ENCODE data around the gene COL2A1. TPM values are rescaled to one million over a fixed set of nuclear protein-coding genes. Genes with fewer than 3 reads are reported as not detected.

COL2A1 gene
- total and polyA plus RNA-seq, 4 donors = 321 TPM; not detected in 3

DNA sequence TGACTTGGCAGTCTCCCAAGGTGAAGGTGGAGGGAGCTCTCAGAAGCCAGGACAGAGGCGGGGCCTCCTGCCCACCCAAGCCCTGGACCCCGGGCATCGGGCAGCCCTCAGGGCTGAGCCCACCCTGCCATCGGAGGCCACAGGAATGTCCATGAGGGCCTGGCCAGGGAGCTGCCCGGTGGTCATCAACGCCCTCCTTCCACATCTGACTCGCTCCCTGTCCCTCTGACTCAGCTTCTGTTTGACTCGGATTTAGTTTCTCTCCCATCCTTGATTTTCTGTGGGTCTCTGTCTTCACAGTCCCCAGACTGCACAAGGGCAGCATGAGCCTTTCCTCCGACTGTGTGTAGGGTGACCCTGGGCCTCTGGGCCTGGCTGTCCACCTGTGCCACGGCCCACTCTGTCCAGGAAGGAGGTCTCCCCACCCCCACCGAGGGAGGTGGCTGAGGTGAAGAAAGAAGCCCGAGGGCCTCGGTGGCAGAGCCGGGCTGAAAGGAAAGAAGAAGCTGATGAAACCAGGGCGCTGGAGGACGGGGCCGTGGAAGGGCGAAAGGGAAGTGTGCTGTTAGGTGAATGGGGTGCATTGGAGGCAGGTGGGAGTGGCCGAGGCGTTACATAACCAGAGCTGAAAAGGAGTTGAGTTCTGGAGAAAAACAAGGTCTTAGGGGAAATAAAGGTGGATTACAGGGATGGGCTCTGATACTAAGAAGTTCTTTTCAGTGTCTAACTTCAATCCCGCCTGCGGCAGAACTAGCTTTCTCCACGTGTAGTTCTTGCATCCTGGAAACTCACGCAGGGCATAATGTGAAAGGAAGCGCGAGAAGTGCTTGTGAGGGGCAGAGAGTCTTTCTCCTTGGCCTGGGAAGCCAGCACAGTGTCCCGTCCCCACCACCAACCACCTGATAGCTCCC lies 57.6 kb downstream of the COL2A1 start (continued):
- TF ChIP-seq, protein P1, sequence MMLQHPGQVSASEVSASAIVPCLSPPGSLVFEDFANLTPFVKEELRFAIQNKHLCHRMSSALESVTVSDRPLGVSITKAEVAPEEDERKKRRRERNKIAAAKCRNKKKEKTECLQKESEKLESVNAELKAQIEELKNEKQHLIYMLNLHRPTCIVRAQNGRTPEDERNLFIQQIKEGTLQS (IDR thresholded peaks at IDR 0.05) = no peak

DNA sequence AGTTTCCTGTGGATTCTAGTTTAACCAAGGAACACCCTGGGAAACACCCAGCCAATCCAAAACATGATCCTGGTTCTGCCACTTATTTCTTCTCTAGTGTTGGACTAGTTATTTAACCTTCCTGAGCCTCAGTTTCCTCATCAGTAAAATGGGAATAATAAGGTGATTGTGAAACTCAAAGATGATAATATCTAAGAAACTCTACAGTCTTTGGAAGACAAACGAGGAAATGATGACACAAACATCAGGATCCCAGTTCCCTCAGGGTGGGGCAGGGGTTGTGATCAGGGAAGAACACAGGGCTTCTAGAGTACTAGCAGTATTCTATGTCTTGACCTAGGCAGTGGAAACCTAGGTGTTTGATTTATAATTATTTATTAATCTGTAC lies 58.9 kb downstream of the COL2A1 start:
- no peaks in the 10 kb centered on the region for H3K9me3 ChIP-seq (ENCODE audit: control insufficient read depth in 4 of 4, low read length in 3 of 4)
- TF ChIP-seq, protein P2, sequence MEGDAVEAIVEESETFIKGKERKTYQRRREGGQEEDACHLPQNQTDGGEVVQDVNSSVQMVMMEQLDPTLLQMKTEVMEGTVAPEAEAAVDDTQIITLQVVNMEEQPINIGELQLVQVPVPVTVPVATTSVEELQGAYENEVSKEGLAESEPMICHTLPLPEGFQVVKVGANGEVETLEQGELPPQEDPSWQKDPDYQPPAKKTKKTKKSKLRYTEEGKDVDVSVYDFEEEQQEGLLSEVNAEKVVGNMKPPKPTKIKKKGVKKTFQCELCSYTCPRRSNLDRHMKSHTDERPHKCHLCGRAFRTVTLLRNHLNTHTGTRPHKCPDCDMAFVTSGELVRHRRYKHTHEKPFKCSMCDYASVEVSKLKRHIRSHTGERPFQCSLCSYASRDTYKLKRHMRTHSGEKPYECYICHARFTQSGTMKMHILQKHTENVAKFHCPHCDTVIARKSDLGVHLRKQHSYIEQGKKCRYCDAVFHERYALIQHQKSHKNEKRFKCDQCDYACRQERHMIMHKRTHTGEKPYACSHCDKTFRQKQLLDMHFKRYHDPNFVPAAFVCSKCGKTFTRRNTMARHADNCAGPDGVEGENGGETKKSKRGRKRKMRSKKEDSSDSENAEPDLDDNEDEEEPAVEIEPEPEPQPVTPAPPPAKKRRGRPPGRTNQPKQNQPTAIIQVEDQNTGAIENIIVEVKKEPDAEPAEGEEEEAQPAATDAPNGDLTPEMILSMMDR (IDR thresholded peaks at IDR 0.05; ENCODE audit: low read depth, low read length, missing input control) = no peak
- no peak for TF ChIP-seq FOXA1 (IDR thresholded peaks at IDR 0.05)
- TF ChIP-seq, protein P3, sequence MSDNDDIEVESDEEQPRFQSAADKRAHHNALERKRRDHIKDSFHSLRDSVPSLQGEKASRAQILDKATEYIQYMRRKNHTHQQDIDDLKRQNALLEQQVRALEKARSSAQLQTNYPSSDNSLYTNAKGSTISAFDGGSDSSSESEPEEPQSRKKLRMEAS (IDR thresholded peaks at IDR 0.05) = no peak
- no peak for TF ChIP-seq FOXA2 (IDR thresholded peaks at IDR 0.05)
- TF ChIP-seq, protein P4, sequence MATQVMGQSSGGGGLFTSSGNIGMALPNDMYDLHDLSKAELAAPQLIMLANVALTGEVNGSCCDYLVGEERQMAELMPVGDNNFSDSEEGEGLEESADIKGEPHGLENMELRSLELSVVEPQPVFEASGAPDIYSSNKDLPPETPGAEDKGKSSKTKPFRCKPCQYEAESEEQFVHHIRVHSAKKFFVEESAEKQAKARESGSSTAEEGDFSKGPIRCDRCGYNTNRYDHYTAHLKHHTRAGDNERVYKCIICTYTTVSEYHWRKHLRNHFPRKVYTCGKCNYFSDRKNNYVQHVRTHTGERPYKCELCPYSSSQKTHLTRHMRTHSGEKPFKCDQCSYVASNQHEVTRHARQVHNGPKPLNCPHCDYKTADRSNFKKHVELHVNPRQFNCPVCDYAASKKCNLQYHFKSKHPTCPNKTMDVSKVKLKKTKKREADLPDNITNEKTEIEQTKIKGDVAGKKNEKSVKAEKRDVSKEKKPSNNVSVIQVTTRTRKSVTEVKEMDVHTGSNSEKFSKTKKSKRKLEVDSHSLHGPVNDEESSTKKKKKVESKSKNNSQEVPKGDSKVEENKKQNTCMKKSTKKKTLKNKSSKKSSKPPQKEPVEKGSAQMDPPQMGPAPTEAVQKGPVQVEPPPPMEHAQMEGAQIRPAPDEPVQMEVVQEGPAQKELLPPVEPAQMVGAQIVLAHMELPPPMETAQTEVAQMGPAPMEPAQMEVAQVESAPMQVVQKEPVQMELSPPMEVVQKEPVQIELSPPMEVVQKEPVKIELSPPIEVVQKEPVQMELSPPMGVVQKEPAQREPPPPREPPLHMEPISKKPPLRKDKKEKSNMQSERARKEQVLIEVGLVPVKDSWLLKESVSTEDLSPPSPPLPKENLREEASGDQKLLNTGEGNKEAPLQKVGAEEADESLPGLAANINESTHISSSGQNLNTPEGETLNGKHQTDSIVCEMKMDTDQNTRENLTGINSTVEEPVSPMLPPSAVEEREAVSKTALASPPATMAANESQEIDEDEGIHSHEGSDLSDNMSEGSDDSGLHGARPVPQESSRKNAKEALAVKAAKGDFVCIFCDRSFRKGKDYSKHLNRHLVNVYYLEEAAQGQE (IDR thresholded peaks at IDR 0.05) = no peak
- TF ChIP-seq HNF4A (conservative IDR thresholded peaks at IDR 0.05) = no peak
- no peak for TF ChIP-seq TAF1 (conservative IDR thresholded peaks at IDR 0.05)
- TF ChIP-seq YY1 (IDR thresholded peaks at IDR 0.05) = no peak
- TF ChIP-seq JUND (IDR thresholded peaks at IDR 0.05) = no peak
- TF ChIP-seq NR2F2 (IDR thresholded peaks at IDR 0.05) = no peak
- TF ChIP-seq, protein P5, sequence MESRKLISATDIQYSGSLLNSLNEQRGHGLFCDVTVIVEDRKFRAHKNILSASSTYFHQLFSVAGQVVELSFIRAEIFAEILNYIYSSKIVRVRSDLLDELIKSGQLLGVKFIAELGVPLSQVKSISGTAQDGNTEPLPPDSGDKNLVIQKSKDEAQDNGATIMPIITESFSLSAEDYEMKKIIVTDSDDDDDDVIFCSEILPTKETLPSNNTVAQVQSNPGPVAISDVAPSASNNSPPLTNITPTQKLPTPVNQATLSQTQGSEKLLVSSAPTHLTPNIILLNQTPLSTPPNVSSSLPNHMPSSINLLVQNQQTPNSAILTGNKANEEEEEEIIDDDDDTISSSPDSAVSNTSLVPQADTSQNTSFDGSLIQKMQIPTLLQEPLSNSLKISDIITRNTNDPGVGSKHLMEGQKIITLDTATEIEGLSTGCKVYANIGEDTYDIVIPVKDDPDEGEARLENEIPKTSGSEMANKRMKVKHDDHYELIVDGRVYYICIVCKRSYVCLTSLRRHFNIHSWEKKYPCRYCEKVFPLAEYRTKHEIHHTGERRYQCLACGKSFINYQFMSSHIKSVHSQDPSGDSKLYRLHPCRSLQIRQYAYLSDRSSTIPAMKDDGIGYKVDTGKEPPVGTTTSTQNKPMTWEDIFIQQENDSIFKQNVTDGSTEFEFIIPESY (IDR thresholded peaks at IDR 0.05) = no peak
- no peak for TF ChIP-seq GABPA (IDR thresholded peaks at IDR 0.05 in 1 of 2, conservative IDR thresholded peaks at IDR 0.05 in 1 of 2)
- no peak for TF ChIP-seq RAD21 (IDR thresholded peaks at IDR 0.05)
- no peak for TF ChIP-seq EGR1 (IDR thresholded peaks at IDR 0.05; ENCODE audit: low read depth in 2 of 2)
- no peak for TF ChIP-seq RXRA (IDR thresholded peaks at IDR 0.05)
- no peak for TF ChIP-seq SP1 (IDR thresholded peaks at IDR 0.05)
- no peak for TF ChIP-seq HNF4G (IDR thresholded peaks at IDR 0.05)
- H3K4me3 ChIP-seq (ENCODE audit: low read depth in 1 of 3, low read length in 3 of 3) = no peak overlapping the region
- H3K27me3 ChIP-seq (ENCODE audit: control insufficient read depth in 4 of 4, insufficient read depth in 4 of 4, low read length in 3 of 4) = no peaks in the 10 kb centered on the region
- no peak overlapping the region for H3K9ac ChIP-seq (ENCODE audit: low read depth in 1 of 2, low read length in 2 of 2)
- H3K27ac ChIP-seq (ENCODE audit: low read depth in 1 of 2, low read length in 2 of 2) = no peak overlapping the region
- 80% methylated on average over 1 of the region's 1 CpG for WGBS
- no peak for DNase-seq (ENCODE audit: low spot score)
- no peaks in the 10 kb centered on the region for H3K36me3 ChIP-seq (ENCODE audit: control insufficient read depth in 4 of 4, insufficient read depth in 3 of 4, low read depth in 1 of 4, low read length in 3 of 4)
- H3K4me1 ChIP-seq (ENCODE audit: control insufficient read depth in 4 of 4, insufficient read depth in 4 of 4, low read length in 3 of 4) = peaks cover 2 to 18% (median 13%) of the 10 kb centered on the region in 4 donors

Measured in liver (tissue), 9 donors.